ENCODE data around the gene FANCC.

Gene FANCC

GRCh38 chr9:95317119-95317892 lies at the start of gene FANCC:
Gene FANCC, minus strand, starts transcription at chr9:95317709. Its CDS starts 68,418 bp downstream, at chr9:95249291.
- peak; percentile 84 for DNase-seq (ENCODE audit: low read depth)
- no peak for TF ChIP-seq CTCF (IDR thresholded peaks at IDR 0.05; ENCODE audit: insufficient read depth, low read depth, low read length, missing control alignments)
- H3K4me3 ChIP-seq (ENCODE audit: low read length), result peak within 1 kb of the TSS; percentile 94

GRCh38 chr9:95366731-95367325 lies 49.3 kb upstream of the FANCC start:
- TF ChIP-seq CTCF (IDR thresholded peaks at IDR 0.05; ENCODE audit: insufficient read depth, low read depth, low read length, missing control alignments), result no peak
- H3K4me3 ChIP-seq (ENCODE audit: low read length), result no peak overlapping the region
- DNase-seq (ENCODE audit: low read depth), result no peak

GRCh38 chr9:95365766-95366165 lies 48.3 kb upstream of the FANCC start:
- TF ChIP-seq CTCF (IDR thresholded peaks at IDR 0.05; ENCODE audit: insufficient read depth, low read depth, low read length, missing control alignments), result no peak
- DNase-seq (ENCODE audit: low read depth), result no peak
- H3K4me3 ChIP-seq (ENCODE audit: low read length), result no peak overlapping the region

- no peak overlapping the region for H3K4me3 ChIP-seq (ENCODE audit: low read length)
- no peak for TF ChIP-seq CTCF (IDR thresholded peaks at IDR 0.05; ENCODE audit: insufficient read depth, low read depth, low read length, missing control alignments)
- no peak for DNase-seq (ENCODE audit: low read depth)
Measured at GRCh38 chr9:95363051-95363841, 45.7 kb upstream of the FANCC start.

GRCh38 chr9:95360866-95361265 lies 43.4 kb upstream of the FANCC start:
- no peak for TF ChIP-seq CTCF (IDR thresholded peaks at IDR 0.05; ENCODE audit: insufficient read depth, low read depth, low read length, missing control alignments)
- DNase-seq (ENCODE audit: low read depth), result no peak
- H3K4me3 ChIP-seq (ENCODE audit: low read length), result no peak overlapping the region

- H3K4me3 ChIP-seq (ENCODE audit: low read length), result no peak overlapping the region
- TF ChIP-seq CTCF (IDR thresholded peaks at IDR 0.05; ENCODE audit: insufficient read depth, low read depth, low read length, missing control alignments), result no peak
- no peak for DNase-seq (ENCODE audit: low read depth)
Measured at GRCh38 chr9:95357316-95357715, 39.8 kb upstream of the FANCC start.
